ENCODE results near the gene MCU.

DNA sequence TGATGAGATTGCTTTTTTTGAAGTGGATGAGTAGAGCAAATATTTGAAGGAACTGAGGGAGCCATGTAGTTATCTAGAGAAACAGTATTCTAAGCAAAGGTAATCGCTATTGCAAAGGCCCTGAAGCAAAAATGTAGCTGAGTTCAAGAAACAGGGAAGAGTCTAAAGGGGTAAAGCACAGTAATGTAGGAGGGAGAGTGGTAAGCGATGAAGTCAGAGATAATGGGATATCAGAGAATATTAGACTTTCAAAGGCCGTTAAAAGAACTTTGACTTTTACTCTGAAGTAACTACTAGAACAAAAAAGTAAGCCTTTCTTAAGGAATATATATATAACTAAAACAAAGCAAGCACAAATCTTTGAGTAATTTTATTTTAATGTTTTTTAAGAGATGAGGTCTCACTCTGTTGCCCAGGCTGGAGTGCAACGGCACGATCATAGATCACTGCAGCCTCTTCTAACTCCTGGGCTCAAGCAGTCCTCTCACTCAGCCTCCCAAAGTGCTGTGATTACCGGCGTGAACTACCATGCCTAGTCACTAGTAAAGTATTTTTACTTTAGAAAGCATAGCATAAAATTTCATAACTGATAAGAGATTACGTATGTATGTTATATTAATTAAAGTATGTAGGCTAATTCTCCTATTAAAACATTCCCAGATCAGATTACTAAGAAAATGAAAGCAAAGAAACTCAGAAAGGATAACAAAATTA lies 139.9 kb downstream of the MCU start:
- TF ChIP-seq POLR2A (IDR thresholded peaks at IDR 0.05), result no peak
- TF ChIP-seq, protein P1, sequence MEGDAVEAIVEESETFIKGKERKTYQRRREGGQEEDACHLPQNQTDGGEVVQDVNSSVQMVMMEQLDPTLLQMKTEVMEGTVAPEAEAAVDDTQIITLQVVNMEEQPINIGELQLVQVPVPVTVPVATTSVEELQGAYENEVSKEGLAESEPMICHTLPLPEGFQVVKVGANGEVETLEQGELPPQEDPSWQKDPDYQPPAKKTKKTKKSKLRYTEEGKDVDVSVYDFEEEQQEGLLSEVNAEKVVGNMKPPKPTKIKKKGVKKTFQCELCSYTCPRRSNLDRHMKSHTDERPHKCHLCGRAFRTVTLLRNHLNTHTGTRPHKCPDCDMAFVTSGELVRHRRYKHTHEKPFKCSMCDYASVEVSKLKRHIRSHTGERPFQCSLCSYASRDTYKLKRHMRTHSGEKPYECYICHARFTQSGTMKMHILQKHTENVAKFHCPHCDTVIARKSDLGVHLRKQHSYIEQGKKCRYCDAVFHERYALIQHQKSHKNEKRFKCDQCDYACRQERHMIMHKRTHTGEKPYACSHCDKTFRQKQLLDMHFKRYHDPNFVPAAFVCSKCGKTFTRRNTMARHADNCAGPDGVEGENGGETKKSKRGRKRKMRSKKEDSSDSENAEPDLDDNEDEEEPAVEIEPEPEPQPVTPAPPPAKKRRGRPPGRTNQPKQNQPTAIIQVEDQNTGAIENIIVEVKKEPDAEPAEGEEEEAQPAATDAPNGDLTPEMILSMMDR (IDR thresholded peaks at IDR 0.05), result no peak

Data from testis (tissue), 2 donors.